Endothelial cell (in vitro differentiated cells): Measurements from ENCODE around the gene MAP3K3. TPM values are rescaled to one million over a fixed set of nuclear protein-coding genes. Genes with fewer than 3 reads are reported as not detected.
A peak's percentile ranks its signal among the peaks of the same experiment; 100 is the strongest.
"Not testable (repeated sequence)": the region's sequence is repeated elsewhere in the genome, so short reads cannot be mapped to it uniquely, and the experiment has no call there.

Experiments
- DNase-seq: peaks from one replicate; pipeline ENCODE4 v3.0.0; 2021; ENCODE audit warnings: low spot score
- H3K27ac Mint-ChIP-seq: one replicate; pipeline ENCODE4 v1.8.0; 2021; ENCODE audit warnings: mixed read lengths, inconsistent platforms; ENCODE audit not compliant: unreplicated experiment
- H3K27me3 Mint-ChIP-seq: one replicate; pipeline ENCODE4 v1.8.0; 2021; ENCODE audit warnings: mild to moderate bottlenecking, moderate library complexity, mixed read lengths, inconsistent platforms; ENCODE audit not compliant: unreplicated experiment
- H3K36me3 Mint-ChIP-seq: one replicate; pipeline ENCODE4 v1.8.0; 2021; ENCODE audit warnings: mild to moderate bottlenecking, low read depth, mixed read lengths, inconsistent platforms; ENCODE audit not compliant: unreplicated experiment
- H3K4me1 Mint-ChIP-seq: one replicate; pipeline ENCODE4 v1.8.0; 2021; ENCODE audit warnings: mild to moderate bottlenecking, mixed read lengths, inconsistent platforms; ENCODE audit not compliant: unreplicated experiment
- H3K4me3 Mint-ChIP-seq: one replicate; pipeline ENCODE4 v1.8.0; 2021; ENCODE audit warnings: mild to moderate bottlenecking, mixed read lengths, inconsistent platforms; ENCODE audit not compliant: unreplicated experiment
- H3K9me3 Mint-ChIP-seq: one replicate; pipeline ENCODE4 v1.8.0; 2021; ENCODE audit warnings: mixed read lengths, inconsistent platforms; ENCODE audit not compliant: unreplicated experiment
- total RNA-seq: library from RNA; stranded (reverse); fragmentation: NEBNext Ultra II Directional; extraction: Animal tissue kit (Norgen Biotek cat#: 25700); gene quantifications from one replicate; pipeline ENCODE4 v1.2.1, GENCODE V29; 2021; ENCODE audit not compliant: unreplicated experiment
- TF ChIP-seq, protein P1 (sequence below): fragments of 200-600 bp; sonication (generic); IDR thresholded peaks from one replicate; pipeline ENCODE4 v1.5.0; 2021; ENCODE audit warnings: antibody characterized with exemption; ENCODE audit not compliant: unreplicated experiment

Gene MAP3K3
- total RNA-seq, 1 donor from 2014 or later = 112 TPM

DNA sequence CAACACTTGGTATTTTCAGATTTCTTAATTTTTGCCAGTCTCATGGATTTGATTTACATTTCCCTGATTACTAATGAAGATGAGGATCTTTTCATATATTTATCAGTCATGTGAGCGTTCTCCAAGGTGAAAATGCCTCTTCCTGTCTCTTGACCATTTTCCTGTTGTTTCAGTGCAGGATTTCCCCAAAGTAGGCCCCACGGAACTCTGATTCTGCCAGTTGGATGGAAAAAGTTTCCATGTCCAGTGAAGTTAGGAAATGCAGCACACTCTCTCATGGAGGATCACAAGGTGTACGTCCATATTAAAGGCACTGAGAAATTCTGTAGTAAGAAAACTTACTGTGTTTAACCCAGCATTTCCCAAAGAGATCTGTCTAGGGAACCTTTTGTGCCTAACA lies 94.2 kb downstream of the MAP3K3 start:
- peak overlapping the region; percentile 37 for H3K4me3 Mint-ChIP-seq
- H3K27ac Mint-ChIP-seq = peak overlapping the region; percentile 85
- TF ChIP-seq, protein P1, sequence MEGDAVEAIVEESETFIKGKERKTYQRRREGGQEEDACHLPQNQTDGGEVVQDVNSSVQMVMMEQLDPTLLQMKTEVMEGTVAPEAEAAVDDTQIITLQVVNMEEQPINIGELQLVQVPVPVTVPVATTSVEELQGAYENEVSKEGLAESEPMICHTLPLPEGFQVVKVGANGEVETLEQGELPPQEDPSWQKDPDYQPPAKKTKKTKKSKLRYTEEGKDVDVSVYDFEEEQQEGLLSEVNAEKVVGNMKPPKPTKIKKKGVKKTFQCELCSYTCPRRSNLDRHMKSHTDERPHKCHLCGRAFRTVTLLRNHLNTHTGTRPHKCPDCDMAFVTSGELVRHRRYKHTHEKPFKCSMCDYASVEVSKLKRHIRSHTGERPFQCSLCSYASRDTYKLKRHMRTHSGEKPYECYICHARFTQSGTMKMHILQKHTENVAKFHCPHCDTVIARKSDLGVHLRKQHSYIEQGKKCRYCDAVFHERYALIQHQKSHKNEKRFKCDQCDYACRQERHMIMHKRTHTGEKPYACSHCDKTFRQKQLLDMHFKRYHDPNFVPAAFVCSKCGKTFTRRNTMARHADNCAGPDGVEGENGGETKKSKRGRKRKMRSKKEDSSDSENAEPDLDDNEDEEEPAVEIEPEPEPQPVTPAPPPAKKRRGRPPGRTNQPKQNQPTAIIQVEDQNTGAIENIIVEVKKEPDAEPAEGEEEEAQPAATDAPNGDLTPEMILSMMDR = no peak
- DNase-seq = no peak
- H3K4me1 Mint-ChIP-seq = peaks cover 17% of the 10 kb centered on the region
- no peaks in the 10 kb centered on the region for H3K9me3 Mint-ChIP-seq
- peaks cover 12% of the 10 kb centered on the region for H3K36me3 Mint-ChIP-seq
- H3K27me3 Mint-ChIP-seq = peaks cover 2% of the 10 kb centered on the region

DNA sequence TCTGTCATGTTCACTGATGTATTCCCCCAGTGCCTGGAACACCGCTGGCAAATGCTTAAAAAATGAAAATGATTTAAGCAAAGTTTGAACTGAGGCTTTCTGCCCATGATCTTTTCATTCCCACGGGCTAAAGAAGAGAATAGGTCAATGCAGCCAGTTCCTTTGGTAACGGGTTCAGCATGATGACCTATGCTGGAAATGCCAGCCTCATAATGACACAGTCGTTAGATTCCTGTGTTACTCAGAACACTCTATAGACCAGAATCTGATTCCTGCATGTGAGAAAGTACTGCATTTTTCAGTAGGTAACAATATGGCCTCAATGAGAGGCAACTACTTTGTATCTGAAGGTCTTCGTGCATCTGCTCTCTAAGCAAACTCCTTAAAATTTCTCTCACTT lies 96.8 kb downstream of the MAP3K3 start:
- H3K27me3 Mint-ChIP-seq = peaks cover under 1% of the 10 kb centered on the region
- H3K4me1 Mint-ChIP-seq = peaks cover 17% of the 10 kb centered on the region
- no peaks in the 10 kb centered on the region for H3K9me3 Mint-ChIP-seq
- no peak overlapping the region for H3K27ac Mint-ChIP-seq
- no peak for DNase-seq
- no peak overlapping the region for H3K4me3 Mint-ChIP-seq
- H3K36me3 Mint-ChIP-seq = peaks cover 4% of the 10 kb centered on the region
- TF ChIP-seq, protein P1 = no peak

DNA sequence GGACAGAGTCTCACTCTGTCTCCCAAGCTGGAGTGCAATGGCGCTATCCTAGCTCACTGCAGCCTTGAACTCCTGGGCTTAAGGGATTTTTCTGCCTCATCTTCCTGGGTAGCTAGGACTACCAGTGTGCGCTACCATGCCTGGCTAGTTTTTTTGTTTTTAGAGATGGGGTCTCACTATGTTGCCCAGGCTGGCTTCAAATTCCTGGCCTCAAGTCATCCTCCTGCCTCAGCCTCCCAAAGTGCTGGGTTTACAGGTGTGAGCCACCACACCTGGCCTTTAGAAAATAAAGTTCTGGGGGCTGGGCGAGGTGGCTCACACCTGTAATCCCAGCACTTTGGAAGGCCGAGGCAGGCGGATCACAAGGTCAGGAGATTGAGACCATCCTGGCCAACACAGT lies 98.0 kb downstream of the MAP3K3 start:
- DNase-seq, H3K27ac Mint-ChIP-seq, H3K4me3 Mint-ChIP-seq, H3K36me3 Mint-ChIP-seq, H3K27me3 Mint-ChIP-seq, H3K9me3 Mint-ChIP-seq: not testable (repeated sequence)
- peaks cover 17% of the 10 kb centered on the region for H3K4me1 Mint-ChIP-seq

DNA sequence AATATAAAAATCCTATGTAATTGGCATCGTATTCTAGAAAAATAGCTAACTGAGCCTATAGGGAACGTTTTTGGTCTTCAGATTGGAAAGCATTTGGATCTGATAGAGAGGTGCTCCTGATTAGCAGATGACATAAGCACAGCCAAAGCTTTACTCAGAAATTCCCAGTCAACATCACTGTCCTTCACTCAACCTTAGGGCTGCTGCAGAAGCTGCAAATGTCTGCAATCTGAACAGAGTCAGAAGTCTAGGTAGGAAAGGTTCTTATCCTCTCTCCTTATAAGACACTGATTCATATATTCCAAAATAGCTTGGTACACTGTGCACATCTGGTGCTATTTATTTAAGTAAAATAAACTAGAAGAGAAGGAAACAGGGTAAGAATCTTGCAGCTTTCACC lies 100.2 kb downstream of the MAP3K3 start:
- no peak for DNase-seq
- no peaks in the 10 kb centered on the region for H3K9me3 Mint-ChIP-seq
- peaks cover 5% of the 10 kb centered on the region for H3K4me1 Mint-ChIP-seq
- H3K27me3 Mint-ChIP-seq = no peaks in the 10 kb centered on the region
- H3K36me3 Mint-ChIP-seq = peaks cover 10% of the 10 kb centered on the region
- no peak overlapping the region for H3K27ac Mint-ChIP-seq
- H3K4me3 Mint-ChIP-seq = no peak overlapping the region
- TF ChIP-seq, protein P1 = no peak

- no peaks in the 10 kb centered on the region for H3K9me3 Mint-ChIP-seq
- H3K27me3 Mint-ChIP-seq = no peaks in the 10 kb centered on the region
- H3K4me3 Mint-ChIP-seq = peak overlapping the region; percentile 1
- H3K4me1 Mint-ChIP-seq = peaks cover 7% of the 10 kb centered on the region
- no peak for DNase-seq
- no peak overlapping the region for H3K27ac Mint-ChIP-seq
- TF ChIP-seq, protein P1 = no peak
- no peaks in the 10 kb centered on the region for H3K36me3 Mint-ChIP-seq
These were observed 113.5 kb downstream of the MAP3K3 start for GRCh38 chr17:63735691-63736090.
